ENCODE measurements around the gene NT5DC4. TPM values are rescaled to one million over a fixed set of nuclear protein-coding genes. Genes with fewer than 3 reads are reported as not detected.

The NT5DC4 gene
- polyA plus RNA-seq, 2 of the 4 experiments (the other 2 are of a cell fraction): not detected

DNA sequence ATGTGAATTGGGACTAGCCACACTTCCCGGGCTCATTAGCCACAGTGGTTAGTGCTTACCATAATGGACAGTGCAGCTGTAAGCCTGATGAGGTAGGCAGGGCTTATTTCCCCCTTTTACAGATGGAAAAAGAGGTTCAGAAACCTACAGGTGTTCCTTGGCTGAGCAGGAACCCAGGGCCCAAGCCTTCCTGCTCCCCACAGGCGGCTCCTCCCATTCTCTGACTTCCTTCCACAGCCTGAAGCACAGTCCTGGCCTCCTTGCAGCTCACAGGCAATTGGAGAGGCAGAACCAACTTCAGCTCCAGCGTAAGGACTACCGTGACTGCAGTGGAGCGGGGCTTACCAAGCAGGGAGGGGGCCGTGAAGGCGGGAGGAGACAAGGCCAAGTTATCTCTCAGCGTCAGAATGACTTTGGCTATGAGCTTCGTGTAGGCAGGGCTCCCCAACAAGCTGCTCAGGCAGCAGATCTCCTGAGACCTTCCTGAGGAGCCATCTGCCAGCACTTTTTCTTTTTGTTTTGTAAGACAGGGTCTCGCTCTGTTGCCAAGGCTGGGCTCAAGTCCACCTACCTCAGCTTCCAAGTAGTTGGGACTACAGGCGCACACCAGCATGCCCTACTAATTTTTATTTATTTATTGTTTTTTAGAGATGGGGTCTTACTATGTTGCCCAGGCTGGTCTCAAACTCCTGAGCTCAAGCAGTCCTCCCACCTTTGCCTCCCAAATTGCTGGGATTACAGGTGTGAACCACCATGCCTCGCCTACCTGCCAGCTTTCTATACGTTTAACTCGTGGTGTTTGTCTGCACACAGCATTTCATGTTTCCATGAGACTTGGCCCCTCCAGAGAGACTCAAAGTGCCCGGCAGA is 34.2 kb upstream of the NT5DC4 start:
- 92% methylated on average over 15 of the region's 15 CpGs for WGBS (ENCODE audit: missing lambda C conversion rate)
- TF ChIP-seq CEBPB (IDR thresholded peaks at IDR 0.05) (no peak), CHD4 (IDR thresholded peaks at IDR 0.05; ENCODE audit: borderline replicate concordance) (no peak), BHLHE40 (IDR thresholded peaks at IDR 0.05; ENCODE audit: low read depth, low read length) (no peak), EHMT2 (IDR thresholded peaks at IDR 0.05; ENCODE audit: low read depth) (no peak), KDM1A (IDR thresholded peaks at IDR 0.05; ENCODE audit: low read depth) (no peak), KDM5A (IDR thresholded peaks at IDR 0.05) (no peak)
- no peak overlapping the region for H3K4me2 ChIP-seq
- ChIA-PET POLR2A (no interaction called here), CTCF (interaction anchor here (0.8 to 16.4 kb wide), 5 partner anchors 13 to 60 kb away, joined by 3 to 116 read pairs (median 7); no protein-coding TSS in a partner anchor)
- no peak for FAIRE-seq
- peaks cover 24% of the 10 kb centered on the region for H3K4me1 ChIP-seq
- ATAC-seq: no peak
- DNase-seq (ENCODE audit: low read depth in 1 of 2, low spot score in 1 of 2): no peak
- no peak overlapping the region for H3K4me3 ChIP-seq
- peak overlapping the region in 1 of 2 experiments; percentile 8; a peak in 1 of 6 replicates for H3K27ac ChIP-seq
- H3K9me3 ChIP-seq: no peaks in the 10 kb centered on the region

DNA sequence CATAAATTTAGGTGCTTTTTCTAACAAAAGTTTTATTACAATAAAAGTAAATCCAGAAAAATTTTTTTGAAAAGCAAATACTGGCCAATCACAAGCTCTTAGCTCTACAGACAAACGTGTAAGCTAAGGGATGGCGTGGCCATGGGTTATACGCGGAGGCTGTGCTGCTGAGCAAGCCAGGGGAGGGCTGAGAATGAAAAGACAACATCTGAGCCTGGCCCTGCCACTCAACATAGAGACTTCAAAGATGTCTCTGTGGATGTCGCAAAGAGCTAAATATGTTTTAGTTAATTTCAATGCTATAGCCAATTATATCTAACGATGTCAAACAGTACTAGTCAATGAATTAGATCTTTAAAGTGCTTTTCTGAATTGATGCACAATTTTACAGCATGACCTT is 33.3 kb upstream of the NT5DC4 start:
- Histone ChIP-seq H3K9me3 (no peaks in the 10 kb centered on the region), H3K4me3 (no peak overlapping the region), H3K4me2 (no peak overlapping the region), H3K4me1 (peaks cover 34% of the 10 kb centered on the region), H3K27ac (peak overlapping the region in 1 of 2 experiments; percentile 94; a peak in 4 of 6 replicates)
- no peak for DNase-seq (ENCODE audit: low read depth in 1 of 2, low spot score in 1 of 2)
- no peak for ATAC-seq
- ChIA-PET CTCF (interaction anchor here (0.8 to 16.4 kb wide), 4 partner anchors 15 to 61 kb away, joined by 3 to 116 read pairs (median 5); partner anchors contain the start of gene SLC20A1), POLR2A (no interaction called here)
- FAIRE-seq: no peak
- TF ChIP-seq MAFK (IDR thresholded peaks at IDR 0.05; ENCODE audit: partially characterized antibody): no peak
- no peak for TF ChIP-seq BHLHE40 (IDR thresholded peaks at IDR 0.05; ENCODE audit: low read depth, low read length)
- no peak for TF ChIP-seq POLR2AphosphoS2 (conservative IDR thresholded peaks at IDR 0.05; ENCODE audit: low read length)
- no peak for TF ChIP-seq ATOH8 (CRISPR knock-in tag; IDR thresholded peaks at IDR 0.05; ENCODE audit: low read depth)
- no peak for TF ChIP-seq RCOR1 (IDR thresholded peaks at IDR 0.05; ENCODE audit: low read depth, low read length)
- no peak for TF ChIP-seq GATA3 (IDR thresholded peaks at IDR 0.05; ENCODE audit: borderline replicate concordance)
- no peak for TF ChIP-seq SREBF2 (IDR thresholded peaks at IDR 0.05)
- no peak for TF ChIP-seq NPAS2 (CRISPR knock-in tag; IDR thresholded peaks at IDR 0.05; ENCODE audit: borderline replicate concordance)
- no peak for TF ChIP-seq FOSB (CRISPR knock-in tag; IDR thresholded peaks at IDR 0.05)
- no peak for TF ChIP-seq EP300 (IDR thresholded peaks at IDR 0.05)
- no peak for TF ChIP-seq USF2 (IDR thresholded peaks at IDR 0.05)
- no peak for TF ChIP-seq ELK1 (IDR thresholded peaks at IDR 0.05; ENCODE audit: low read depth, low read length)
- no peak for TF ChIP-seq RARB (CRISPR knock-in tag; IDR thresholded peaks at IDR 0.05)
- TF ChIP-seq ZSCAN20 (CRISPR knock-in tag; IDR thresholded peaks at IDR 0.05): no peak
- TF ChIP-seq KDM5A (IDR thresholded peaks at IDR 0.05): no peak
- WGBS (ENCODE audit: missing lambda C conversion rate): 92% methylated on average over 6 of the region's 6 CpGs
